GM10847 (cell line): ENCODE data around the gene RNF138.

Source experiments
- POLR2A ChIP-seq: IDR thresholded peaks from 2 replicates; pipeline ENCODE4 v1.6.1; 2011; ENCODE audit not compliant: insufficient read length; ENCODE audit errors: extremely low read depth

The RNF138 gene, protein sequence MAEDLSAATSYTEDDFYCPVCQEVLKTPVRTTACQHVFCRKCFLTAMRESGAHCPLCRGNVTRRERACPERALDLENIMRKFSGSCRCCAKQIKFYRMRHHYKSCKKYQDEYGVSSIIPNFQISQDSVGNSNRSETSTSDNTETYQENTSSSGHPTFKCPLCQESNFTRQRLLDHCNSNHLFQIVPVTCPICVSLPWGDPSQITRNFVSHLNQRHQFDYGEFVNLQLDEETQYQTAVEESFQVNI

DNA sequence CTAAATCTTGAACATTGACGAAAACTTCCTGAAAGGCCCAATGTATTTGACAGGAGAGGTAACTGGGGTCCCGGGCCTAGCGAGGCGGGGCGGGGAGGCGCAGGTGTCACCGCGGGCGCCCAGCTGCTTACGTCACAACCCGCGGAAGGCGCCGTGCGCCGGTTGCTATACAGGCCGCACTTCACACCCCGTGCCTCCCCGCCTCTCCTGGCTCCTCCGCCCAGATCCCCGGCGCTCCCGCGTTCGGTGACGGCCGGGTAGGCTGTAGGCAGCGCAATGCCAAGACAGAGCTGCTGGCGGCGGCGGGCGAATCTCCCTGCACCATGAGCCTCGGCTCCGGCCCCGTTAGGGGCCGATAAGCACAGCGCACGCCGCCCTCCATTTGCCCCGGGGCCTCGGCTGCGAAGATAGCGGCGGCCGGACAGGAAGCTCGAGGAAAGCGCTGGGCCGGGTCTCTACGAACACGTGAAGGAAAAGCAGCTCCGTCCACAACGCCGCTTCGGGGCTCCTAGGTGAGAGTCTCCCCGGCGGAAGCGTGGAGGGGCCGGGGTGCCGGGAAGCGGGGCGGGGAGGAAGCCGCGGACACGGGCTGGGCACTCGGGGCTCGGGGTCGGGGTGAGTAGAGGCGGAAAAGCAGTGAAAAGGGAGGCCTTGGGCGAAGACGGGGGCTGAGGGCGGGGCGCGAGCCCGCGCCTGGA lies at the start of gene RNF138:
RNF138 (plus strand) TSS at position 151 of the 698 bp plus-strand sequence. CDS start 903 bp downstream, outside the sequence.
- peak; percentile 76 for TF ChIP-seq POLR2A

DNA sequence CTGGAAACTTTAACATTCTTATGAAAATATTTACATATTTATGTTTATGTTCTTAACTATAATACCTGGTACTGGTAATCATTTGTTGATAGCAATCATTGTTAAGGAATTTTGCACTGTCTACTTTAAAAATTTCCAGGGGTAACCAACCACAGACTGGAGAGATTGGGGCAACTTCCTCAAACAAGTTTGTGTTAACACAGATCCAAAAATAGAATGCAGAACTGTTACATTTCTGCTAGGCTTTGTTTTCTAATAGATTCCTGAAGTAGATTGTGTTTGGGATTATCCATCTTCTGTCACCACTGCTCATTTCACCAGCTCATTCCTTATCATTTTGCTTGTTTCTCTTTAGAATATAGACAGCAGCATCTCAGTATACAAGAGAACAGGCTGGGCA lies 49.3 kb upstream of the RNF138 start:
- no peak for TF ChIP-seq POLR2A

DNA sequence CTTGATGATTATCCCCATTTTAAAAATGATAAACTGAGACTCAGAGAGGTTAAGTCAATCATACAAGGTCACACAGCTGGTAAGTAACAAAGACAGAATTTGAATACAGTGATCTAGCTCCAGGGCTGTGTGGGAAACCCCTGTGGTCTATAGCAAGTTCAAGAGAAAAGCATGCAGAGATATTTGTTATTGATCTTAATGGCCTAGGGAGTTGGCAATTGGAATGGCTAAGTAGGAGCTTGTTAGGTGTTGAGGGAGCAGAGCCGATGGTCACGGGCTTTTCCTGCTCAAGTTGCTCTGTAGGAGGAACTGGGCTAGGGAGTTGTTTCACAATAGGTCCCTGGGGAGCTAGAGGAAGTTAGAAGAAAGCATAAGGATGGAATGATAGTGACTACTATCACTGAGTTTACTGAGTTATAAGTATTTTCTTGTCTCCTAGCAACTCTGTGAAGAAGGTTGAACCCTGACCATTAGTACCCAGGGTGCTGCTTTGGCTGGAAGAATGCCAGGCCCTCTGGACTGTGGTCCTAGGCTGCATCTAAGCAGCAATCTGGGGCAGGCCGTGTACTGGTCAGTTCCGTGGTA lies 43.1 kb upstream of the RNF138 start:
- TF ChIP-seq POLR2A, result no peak

DNA sequence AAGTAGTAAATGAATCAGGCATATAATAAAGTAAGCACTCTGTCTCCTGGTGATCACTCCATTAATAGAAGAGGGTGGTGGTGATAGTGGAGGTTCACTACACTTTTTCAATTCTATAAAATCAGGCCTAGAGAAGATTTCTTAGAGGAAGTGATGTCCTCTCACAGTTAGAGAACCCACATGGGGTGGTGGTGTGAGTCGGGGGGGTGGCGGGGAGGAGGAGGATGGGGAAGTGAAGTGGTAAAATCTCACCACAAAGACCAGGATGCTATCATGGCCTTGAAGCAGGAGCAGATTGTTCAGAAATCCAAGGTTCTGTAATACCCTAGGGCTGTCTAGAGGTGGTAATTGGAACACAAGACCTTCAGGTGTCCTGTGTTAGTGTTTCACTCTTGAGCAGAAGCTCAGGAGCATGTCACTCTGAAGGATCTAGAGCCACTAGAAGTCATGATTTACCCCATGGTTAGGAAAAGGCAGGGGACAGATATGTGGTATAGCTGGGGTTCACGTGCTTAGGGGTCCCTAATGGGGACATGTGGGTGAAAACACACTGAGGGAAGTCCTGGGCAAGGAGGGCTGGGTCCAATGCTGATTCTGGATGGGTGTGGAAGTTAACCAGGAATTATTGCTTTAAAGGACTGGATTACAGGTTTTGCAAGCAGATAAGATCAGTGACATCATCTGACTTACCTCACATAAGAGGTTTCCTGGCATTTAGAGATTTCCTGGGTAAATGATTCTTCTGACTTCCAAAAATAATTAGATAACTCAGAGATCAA lies 42.1 kb upstream of the RNF138 start:
- TF ChIP-seq POLR2A, result no peak

DNA sequence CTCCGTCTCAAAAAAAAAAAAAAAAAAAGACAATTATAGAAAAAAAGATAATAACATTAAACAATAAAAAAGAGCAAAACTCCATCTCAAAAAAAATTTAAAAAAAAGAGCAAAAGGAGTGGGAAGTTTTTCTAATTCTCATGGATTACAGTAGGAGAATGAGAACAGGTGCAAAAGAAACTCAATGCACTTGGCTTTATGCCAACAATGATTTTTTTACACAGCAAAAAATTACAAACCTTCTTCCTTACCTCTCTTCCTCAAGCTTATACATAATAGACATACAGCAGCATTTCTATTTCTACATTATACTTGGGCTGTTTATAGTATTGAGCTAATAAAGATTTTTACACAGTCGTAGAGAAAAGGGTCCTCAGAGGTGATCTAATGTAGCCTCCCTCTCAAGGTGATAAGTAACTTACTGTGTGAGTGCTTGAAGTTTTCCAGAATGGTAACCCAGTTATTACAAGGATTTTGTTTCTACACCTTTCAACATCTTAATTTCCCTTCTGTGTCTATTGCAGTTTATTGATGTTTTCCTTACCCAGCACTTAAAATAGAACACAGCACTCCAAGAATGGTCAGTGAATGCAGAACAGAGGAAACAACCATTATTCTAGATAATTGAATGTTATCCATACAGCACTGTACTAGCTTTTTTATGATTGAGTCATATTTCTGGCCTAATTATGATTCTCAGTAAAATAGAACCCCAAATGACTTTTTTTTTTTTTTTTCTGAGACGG lies 34.9 kb upstream of the RNF138 start:
- no peak for TF ChIP-seq POLR2A

DNA sequence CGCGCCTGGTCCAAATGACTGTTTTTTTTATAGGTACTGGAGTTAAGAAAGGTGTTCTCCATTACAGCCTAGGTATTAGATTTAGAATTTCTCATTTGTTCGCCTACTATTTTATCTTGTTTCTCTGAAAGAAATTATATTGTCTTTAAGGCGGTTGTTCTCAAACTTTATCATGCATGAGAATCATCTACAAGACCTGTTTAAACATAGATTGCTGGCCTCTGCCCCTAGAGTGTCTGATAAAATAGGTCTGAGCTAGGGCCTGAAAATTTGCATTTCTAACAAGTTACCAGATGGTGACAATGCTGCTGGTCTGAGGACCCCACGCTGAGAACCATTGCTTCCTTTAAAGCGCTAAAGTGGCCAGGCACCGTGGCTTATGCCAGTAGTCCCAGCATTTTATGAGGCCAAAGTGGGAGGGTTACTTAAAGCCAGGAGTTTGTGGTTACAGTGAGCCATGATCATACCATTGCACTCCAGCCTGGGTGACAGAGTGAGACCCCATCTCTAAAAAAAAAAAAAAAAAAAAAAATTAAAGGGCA lies 34.0 kb upstream of the RNF138 start:
- no peak for TF ChIP-seq POLR2A

DNA sequence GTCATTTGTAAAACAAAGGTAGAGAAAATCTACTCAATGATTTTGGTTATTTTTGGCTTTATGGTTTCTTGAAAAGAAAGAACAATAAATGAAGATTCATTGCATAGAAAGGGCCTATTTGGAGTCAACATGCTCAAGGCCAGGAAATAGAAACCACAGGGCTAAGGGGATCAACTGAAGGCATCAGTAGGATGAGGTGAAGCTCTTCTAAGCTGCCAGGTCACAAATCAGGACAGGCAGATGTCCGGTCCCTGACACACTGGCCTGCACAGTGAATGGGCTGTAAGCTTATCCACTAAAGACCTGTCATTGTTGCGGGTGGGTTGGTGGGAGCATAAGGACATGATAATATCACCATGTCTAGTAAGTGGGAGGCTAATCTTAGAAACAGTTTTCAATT lies 31.6 kb upstream of the RNF138 start:
- TF ChIP-seq POLR2A, result no peak

DNA sequence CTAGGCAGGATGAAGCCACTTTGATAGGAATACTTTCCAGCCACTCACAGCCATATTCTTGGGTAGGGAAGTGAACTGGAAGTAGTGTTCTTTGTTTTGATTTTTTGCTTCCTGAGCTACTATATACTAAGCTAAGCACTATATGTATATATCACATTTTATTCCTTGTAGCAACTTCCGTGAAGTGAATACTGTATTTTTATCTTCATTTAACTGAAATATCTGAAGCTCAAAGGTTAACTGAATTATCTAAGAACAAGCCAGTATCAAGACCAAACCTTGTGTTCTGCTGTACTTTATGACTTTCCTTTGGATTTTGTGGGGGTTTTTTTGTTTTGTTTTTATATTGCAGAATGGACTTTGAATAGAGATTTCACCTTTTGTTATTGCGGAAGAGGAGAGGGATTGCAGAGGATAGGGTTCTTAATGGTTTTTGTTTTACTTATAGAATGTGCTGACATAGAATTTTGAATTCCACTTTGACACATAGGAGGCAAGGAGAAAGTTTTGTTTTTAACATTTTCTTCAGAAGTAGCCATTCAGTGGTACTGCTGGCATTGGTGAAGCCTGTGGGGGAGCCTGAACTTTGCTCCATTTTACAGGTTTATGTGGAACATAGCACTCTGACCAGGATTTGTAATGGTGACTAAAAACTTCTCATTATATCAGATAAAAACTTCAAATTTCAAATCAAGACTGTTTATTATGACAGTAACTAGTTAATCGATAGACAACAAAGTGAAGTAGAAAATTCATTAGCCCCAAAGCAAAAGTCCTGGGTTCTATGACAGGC lies 24.1 kb upstream of the RNF138 start:
- no peak for TF ChIP-seq POLR2A

DNA sequence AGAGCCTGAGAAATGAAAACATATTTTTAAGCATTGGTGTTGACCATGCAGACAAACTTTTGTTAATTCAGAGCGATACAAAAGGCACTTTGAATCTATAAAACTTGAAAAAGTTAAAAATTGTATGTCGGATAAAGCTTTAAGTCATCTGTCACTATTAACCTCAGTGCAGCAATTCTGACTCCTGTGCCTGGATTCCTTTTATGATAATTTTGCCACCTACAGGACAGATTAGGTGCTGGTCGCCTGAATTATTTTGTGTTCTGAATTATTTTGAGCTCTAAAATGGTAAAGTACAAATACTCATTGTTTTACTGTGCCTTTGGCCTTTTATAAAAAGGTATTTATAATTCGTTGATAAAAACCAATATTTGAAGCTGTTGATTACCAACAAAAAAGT lies 19.4 kb upstream of the RNF138 start:
- TF ChIP-seq POLR2A, result no peak

DNA sequence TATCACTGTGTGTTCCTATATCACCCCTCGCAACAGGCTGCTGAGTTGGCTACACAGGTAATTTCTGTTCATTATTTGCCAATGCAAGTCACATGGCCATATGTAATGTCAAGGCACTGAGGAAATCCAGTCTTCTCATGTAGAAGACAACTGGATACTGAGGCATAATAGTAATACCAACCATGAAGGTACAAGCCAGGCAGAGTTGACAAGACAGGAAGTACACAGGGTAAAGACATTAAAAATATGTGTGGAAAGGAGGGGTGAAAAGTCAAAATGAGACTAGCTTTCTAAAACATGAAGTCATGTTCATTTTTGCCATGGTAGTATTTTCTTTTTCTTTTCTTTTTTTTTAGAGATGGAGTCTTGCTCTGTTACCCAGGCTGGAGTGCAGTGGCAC lies 17.5 kb upstream of the RNF138 start:
- TF ChIP-seq POLR2A, result no peak

DNA sequence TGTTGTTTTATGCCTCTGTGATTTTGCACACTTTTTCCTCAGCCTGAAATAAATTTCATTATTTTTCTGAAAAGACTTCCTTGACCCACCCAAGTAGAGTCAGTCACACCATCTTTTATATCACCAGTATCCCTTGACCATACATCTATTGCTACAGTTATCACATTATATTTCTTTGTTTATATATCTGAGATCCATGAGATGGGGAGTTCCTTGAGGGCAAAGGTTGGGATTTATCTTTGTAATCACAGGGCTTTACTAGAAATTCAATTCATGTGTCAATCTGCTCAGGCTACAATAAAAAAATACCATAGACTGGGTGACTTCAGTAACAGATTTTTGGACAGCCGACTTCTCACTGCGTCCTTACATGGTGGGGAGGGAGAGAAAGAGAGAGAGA lies 12.8 kb upstream of the RNF138 start:
- no peak for TF ChIP-seq POLR2A

DNA sequence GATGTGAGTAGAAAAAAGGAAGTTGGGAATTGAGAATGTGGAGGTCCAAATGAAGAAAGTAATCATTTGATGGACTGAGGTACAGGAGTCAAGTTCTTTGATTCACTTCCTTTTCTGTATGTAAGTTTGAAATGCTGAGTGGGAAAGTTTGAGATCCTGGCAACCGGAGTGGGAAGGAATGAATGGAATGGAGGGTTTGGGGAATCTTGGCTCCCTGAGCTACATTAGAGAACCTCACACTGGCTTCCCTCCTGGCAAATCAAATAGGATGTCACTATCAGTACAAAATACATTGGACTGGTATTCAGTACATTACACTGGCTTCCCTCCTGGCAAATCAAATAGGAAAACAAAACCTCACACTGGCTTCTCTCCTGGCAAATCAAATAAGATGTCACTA lies 9.8 kb upstream of the RNF138 start:
- no peak for TF ChIP-seq POLR2A

DNA sequence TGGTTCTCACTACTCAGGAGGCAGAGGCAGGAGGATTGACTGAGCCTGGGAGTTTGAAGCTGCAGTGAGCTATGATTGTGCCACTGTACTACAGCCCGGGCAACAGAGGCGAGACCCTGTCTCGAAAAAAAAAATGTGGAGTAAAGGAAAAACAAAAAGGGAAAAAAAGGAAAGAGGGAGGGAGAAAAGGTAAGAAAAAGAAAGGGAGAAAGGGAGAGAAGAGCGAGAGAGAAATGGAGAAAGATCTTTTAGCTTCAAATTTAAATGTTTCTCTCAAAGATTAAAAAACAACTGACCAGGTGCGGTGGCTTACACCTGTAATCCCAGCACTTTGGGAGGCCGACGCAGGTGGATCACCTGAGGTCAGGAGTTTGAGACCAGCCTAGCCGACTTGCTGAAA lies 7.9 kb upstream of the RNF138 start:
- no peak for TF ChIP-seq POLR2A

DNA sequence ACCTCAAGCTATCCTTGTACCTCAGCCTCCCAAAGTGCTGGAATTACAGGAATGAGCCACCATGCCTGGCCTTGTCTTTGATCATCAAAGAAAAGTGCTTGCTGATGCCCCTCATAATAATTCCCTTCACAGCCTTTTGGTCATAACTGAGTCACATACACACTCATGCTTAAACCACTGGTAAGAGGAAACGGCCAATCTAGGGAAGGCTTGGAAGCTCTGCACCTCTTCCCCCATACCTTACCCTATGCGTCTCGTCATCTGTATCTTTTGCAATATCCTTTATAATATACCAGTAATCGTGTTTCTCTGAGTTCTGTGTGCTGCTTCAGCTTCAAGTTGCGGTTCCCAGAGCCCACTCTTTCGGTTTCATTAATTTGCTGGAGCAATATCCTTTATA lies 4.8 kb upstream of the RNF138 start:
- no peak for TF ChIP-seq POLR2A
